ENCODE data around the gene HPSE2.

Gene HPSE2

GRCh38 chr10:99143011-99143410, 92.6 kb downstream of the HPSE2 start:
- no peak for TF ChIP-seq FOXM1 (IDR thresholded peaks at IDR 0.05; ENCODE audit: borderline replicate concordance, low read depth)
- TF ChIP-seq TCF12 (IDR thresholded peaks at IDR 0.05; ENCODE audit: low read depth), result no peak
- TF ChIP-seq, protein P1, sequence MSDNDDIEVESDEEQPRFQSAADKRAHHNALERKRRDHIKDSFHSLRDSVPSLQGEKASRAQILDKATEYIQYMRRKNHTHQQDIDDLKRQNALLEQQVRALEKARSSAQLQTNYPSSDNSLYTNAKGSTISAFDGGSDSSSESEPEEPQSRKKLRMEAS (IDR thresholded peaks at IDR 0.05), result no peak
- TF ChIP-seq EGR1 (IDR thresholded peaks at IDR 0.05), result no peak
- TF ChIP-seq CEBPB (IDR thresholded peaks at IDR 0.05), result no peak
- TF ChIP-seq NFIC (IDR thresholded peaks at IDR 0.05), result no peak
- TF ChIP-seq EP300 (IDR thresholded peaks at IDR 0.05; ENCODE audit: borderline replicate concordance), result no peak
- no peak for TF ChIP-seq TEAD4 (IDR thresholded peaks at IDR 0.05)
- TF ChIP-seq REST (IDR thresholded peaks at IDR 0.05; ENCODE audit: low read depth), result no peak
- no peak for TF ChIP-seq USF1 (IDR thresholded peaks at IDR 0.05)
- TF ChIP-seq CREB1 (IDR thresholded peaks at IDR 0.05; ENCODE audit: low read depth), result no peak
- TF ChIP-seq RAD21 (IDR thresholded peaks at IDR 0.05; ENCODE audit: low read depth), result no peak
- no peak for TF ChIP-seq TAF1 (IDR thresholded peaks at IDR 0.05; ENCODE audit: low read depth)
- TF ChIP-seq YY1 (IDR thresholded peaks at IDR 0.05; ENCODE audit: low read depth), result no peak
- TF ChIP-seq ZBTB7A (IDR thresholded peaks at IDR 0.05; ENCODE audit: low read depth), result no peak

DNA sequence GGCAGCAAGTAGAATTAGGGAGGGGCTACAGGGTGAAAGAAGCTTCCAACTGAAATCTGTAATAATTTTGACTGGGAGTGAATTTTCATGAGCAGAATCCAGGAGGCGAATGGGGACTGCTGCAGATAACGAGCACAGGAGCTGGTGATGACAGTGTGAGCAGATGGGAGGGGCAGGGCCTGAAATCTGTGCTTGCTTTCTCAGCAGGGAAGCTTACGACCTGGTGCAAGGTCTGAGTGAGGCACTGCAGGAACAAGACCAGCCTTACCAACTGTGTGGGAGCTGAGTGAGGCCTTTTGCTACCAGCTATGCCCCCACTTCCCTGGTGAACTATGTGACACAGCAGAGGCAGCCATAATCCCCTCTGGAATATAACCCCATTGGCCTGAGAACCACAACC, 109.8 kb downstream of the HPSE2 start:
- TF ChIP-seq ZBTB7A (IDR thresholded peaks at IDR 0.05; ENCODE audit: low read depth) (no peak), EP300 (IDR thresholded peaks at IDR 0.05; ENCODE audit: borderline replicate concordance) (no peak), FOXM1 (IDR thresholded peaks at IDR 0.05; ENCODE audit: borderline replicate concordance, low read depth) (no peak), TAF1 (IDR thresholded peaks at IDR 0.05; ENCODE audit: low read depth) (no peak), YY1 (IDR thresholded peaks at IDR 0.05; ENCODE audit: low read depth) (no peak), TCF12 (IDR thresholded peaks at IDR 0.05; ENCODE audit: low read depth) (no peak), RAD21 (IDR thresholded peaks at IDR 0.05; ENCODE audit: low read depth) (no peak), TEAD4 (IDR thresholded peaks at IDR 0.05) (no peak), REST (IDR thresholded peaks at IDR 0.05; ENCODE audit: low read depth) (no peak), CEBPB (IDR thresholded peaks at IDR 0.05) (no peak), USF1 (IDR thresholded peaks at IDR 0.05) (no peak), EGR1 (IDR thresholded peaks at IDR 0.05) (no peak), NFIC (IDR thresholded peaks at IDR 0.05) (no peak), CREB1 (IDR thresholded peaks at IDR 0.05; ENCODE audit: low read depth) (no peak)
- TF ChIP-seq, protein P1 (IDR thresholded peaks at IDR 0.05), result no peak

- TF ChIP-seq EP300 (IDR thresholded peaks at IDR 0.05; ENCODE audit: borderline replicate concordance) (no peak), YY1 (IDR thresholded peaks at IDR 0.05; ENCODE audit: low read depth) (no peak), FOXM1 (IDR thresholded peaks at IDR 0.05; ENCODE audit: borderline replicate concordance, low read depth) (no peak), EGR1 (IDR thresholded peaks at IDR 0.05) (no peak), ZBTB7A (IDR thresholded peaks at IDR 0.05; ENCODE audit: low read depth) (no peak)
Observed at GRCh38 chr10:99124376-99124775, 111.3 kb downstream of the HPSE2 start.

DNA sequence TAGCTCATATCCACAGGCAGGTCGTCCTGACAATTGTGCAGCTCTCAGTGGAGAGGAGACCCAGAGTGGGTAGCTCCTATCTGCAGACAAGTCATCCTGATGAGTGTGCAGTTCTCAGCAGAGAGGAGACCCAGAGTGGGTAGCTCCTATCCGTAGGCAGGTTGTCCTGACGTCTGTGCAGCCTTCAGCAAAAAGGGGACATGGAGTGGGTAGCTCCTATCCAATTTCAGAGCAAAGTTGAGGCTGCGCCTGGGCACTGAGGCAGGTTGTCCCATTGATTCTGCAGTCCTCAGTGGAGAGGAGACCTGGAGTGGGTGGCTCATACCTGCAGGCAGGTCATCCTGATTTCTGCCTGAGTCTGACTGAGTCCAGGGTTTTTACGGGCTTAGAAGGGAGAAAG, 111.8 kb downstream of the HPSE2 start:
- TF ChIP-seq FOXM1 (IDR thresholded peaks at IDR 0.05; ENCODE audit: borderline replicate concordance, low read depth), result no peak
- no peak for TF ChIP-seq TAF1 (IDR thresholded peaks at IDR 0.05; ENCODE audit: low read depth)
- TF ChIP-seq, protein P1 (IDR thresholded peaks at IDR 0.05), result no peak
- no peak for TF ChIP-seq CEBPB (IDR thresholded peaks at IDR 0.05)
- TF ChIP-seq YY1 (IDR thresholded peaks at IDR 0.05; ENCODE audit: low read depth), result no peak
- TF ChIP-seq CREB1 (IDR thresholded peaks at IDR 0.05; ENCODE audit: low read depth), result no peak
- TF ChIP-seq NFIC (IDR thresholded peaks at IDR 0.05), result no peak
- no peak for TF ChIP-seq USF1 (IDR thresholded peaks at IDR 0.05)
- TF ChIP-seq TCF12 (IDR thresholded peaks at IDR 0.05; ENCODE audit: low read depth), result no peak
- TF ChIP-seq ZBTB7A (IDR thresholded peaks at IDR 0.05; ENCODE audit: low read depth), result no peak

DNA sequence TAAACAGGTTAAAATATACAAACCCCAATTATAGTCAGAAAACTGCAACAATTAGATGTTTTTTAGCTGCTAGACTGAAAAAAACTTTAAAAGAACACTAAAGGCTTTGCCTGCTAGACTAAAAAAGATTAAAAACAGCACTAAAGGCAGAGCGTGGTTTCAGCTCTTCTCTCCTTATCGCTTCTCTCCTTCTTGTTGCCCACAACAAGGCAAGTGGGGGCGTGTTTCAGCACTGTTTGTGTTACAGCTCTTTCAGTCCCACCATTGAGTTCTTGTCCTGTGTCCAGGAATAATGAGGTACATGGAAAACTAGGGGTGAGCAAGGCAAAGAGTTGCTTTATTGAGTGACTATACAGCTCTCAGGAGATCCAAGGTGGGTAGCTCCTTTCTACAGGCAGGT, 112.3 kb downstream of the HPSE2 start:
- no peak for TF ChIP-seq ZBTB7A (IDR thresholded peaks at IDR 0.05; ENCODE audit: low read depth)
- TF ChIP-seq TEAD4 (IDR thresholded peaks at IDR 0.05), result no peak
- TF ChIP-seq EP300 (IDR thresholded peaks at IDR 0.05; ENCODE audit: borderline replicate concordance), result no peak
- no peak for TF ChIP-seq CREB1 (IDR thresholded peaks at IDR 0.05; ENCODE audit: low read depth)
